Measurements from ENCODE around the gene ZNF805.
"Not testable (repeated sequence)": the region's sequence is repeated elsewhere in the genome, so short reads cannot be mapped to it uniquely, and the experiment has no call there.

Gene ZNF805

DNA sequence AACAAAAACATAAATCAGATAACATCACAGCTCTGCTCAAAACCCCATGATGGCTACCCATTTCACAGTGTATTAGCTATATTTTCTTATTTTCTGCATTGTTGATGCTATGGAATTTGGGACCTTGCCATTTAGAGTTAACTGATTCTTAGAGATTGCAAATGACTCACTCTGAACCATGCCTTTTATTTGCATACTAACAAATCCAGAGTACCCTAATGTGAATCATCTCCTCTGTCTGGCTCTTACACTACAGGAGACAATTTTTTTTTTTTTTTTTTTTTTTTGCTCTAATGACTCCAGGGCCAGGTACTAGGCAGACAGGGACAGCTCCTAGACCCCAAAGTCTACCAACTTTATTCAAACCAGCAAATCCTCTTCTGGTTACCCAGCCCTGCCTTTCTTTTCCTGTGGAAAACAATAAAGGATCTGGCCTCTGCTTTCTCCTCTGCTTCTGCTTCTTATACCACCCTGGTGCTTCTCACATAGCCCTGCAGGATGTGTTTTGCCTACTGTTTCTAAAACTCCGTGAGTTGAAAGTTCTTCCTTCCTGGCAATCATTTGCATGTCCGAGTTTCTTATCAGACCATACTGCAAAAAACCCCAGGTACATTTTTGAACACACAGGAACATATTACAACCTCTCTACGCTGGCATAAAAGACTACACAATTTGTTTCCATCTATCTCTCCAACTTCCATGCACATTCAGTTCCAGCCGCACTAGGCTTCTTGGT lies 29.3 kb downstream of the ZNF805 start:
- DNase-seq (ENCODE audit: low read depth), result no peak

GRCh38 chr19:57271280-57271679 lies 30.8 kb downstream of the ZNF805 start:
- no peak for DNase-seq (ENCODE audit: low read depth)

- DNase-seq (ENCODE audit: low read depth), result no peak
Measured at GRCh38 chr19:57273014-57273413, 32.6 kb downstream of the ZNF805 start.

DNA sequence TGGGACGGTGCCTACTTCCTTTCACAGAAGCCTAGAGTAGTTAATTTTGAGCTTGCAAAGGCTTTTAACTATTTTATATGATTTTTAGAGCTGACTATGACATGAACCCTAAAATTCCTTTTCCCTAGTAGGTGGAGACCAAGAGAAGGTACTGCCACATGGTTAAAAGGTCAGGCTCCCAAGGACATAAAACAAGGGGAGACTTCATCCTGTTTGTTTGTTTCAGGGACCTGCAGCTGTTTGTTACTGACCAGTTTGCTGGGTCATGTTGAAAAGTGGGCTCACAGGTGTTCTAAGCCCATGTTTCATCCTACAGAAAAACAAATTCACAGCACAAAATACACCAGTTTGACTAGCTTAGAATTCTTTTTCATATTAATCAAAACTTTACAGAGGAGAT lies 36.0 kb downstream of the ZNF805 start:
- DNase-seq (ENCODE audit: low read depth), result no peak

- DNase-seq (ENCODE audit: low read depth), result not testable (repeated sequence)
Measured at GRCh38 chr19:57278481-57278880, 38.0 kb downstream of the ZNF805 start.

DNA sequence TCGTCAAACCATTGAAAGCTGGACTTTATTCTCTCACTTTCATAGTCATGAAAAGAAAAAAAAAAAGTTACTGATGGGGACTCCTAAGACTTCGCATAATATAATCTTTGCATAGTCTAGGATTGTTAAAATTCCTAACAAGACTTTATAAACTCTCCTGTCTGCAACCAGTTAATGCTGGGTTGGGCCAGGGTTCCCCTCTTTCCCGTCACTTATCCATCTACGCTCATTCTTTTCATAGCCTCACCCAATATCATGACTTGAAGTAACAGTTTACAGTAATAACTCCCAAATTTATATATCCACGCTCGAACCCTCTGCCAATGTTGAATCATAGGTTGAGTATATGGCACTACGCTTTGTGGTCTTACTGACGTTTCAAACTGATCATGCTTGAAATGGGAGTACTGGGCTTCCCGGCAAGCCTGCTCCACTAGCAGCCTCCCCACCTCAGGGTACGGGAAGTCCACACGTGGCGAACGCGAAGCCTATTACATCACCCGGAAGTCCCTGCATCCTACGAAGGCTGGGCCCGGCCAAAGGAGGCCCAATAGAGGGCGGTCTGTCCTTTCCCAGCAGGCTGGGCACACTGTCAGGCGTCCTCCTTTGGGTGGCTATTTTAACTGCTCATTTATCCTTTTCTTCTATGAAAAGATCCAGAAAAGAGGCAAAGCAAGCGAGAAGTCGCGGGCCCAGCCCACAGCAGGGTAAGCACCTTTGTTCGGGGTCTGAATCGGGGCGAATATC lies 39.2 kb downstream of the ZNF805 start:
- DNase-seq (ENCODE audit: low read depth), result peak; percentile 50

GRCh38 chr19:57280165-57280961 lies 39.9 kb downstream of the ZNF805 start, which contains the start of gene ZNF460:
Gene ZNF460, plus strand, starts transcription at chr19:57280485. Its CDS starts 322 bp downstream, at chr19:57280807.
- peak; percentile 94 for DNase-seq (ENCODE audit: low read depth)

- DNase-seq (ENCODE audit: low read depth), result peak; percentile 0
Measured at GRCh38 chr19:57280962-57281400, 40.5 kb downstream of the ZNF805 start.

- no peak for DNase-seq (ENCODE audit: low read depth)
Measured at GRCh38 chr19:57282011-57282643, 41.7 kb downstream of the ZNF805 start.

- DNase-seq (ENCODE audit: low read depth), result no peak
Measured at GRCh38 chr19:57288373-57288772, 47.9 kb downstream of the ZNF805 start.

- DNase-seq (ENCODE audit: low read depth), result no peak
Measured at GRCh38 chr19:57290970-57291369, 50.5 kb downstream of the ZNF805 start.

DNA sequence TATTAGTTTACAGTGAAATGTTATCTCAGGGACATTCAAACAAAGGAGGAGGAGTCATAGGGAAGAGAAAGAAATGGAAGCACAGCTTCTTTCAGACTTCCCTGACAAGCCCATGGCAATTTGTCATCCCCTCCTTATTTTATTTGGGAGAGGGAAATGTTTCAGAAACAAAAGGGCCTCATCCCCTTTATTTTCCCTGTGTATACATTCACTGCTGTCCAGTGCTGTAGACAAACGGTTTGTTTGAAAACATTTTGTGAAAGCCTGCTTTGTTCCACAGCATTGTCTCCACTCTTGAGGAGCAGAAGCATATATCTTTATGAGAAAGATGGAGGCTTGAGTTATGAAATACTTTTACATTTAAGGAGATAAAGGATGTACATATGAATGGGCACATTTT lies 52.1 kb downstream of the ZNF805 start:
- DNase-seq (ENCODE audit: low read depth), result no peak

- no peak for DNase-seq (ENCODE audit: low read depth)
Measured at GRCh38 chr19:57293719-57294118, 53.3 kb downstream of the ZNF805 start.

GRCh38 chr19:57302020-57302465 lies 61.6 kb downstream of the ZNF805 start:
- DNase-seq (ENCODE audit: low read depth), result no peak

DNA sequence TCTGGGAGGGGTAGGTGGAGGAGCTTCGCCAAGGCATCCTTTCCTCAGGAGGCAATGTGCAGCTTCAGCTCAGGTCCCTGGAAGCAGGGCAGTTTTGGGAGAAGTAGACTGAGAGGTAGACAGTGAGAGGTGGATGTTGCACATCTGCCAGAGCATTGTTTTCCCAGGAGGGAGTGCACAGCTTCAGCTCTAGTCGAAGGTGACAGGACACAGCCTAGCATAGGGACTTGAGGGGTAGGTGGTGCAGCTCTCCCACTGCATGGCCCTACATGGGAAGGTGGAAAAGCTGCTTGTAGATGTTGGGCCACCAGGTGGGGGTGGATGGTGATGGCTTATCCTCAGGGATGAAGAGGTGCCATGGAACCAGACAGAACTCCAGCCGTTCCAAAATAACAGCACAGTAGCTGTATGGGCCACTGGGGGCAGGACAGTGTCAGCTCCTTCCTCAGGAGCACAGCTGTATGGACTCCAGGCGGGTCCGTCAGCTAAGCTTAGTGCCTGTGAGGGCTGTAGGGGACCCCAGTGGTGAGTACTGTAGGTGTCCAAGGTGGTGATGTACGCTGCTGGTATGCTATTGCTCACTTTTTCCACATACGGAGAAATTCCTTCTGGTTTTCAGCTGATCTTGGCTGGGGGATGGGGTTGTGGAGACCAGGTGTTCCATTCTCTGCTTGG lies 62.4 kb downstream of the ZNF805 start:
- no peak for DNase-seq (ENCODE audit: low read depth)
